ENCODE data around the gene CDR2L. TPM values are rescaled to one million over a fixed set of nuclear protein-coding genes. Genes with fewer than 3 reads are reported as not detected.
A peak's percentile ranks its signal among the peaks of the same experiment; 100 is the strongest.
"Not testable (repeated sequence)": the region's sequence is repeated elsewhere in the genome, so short reads cannot be mapped to it uniquely, and the experiment has no call there.

Gene CDR2L
- polyA plus RNA-seq, 4 donors, result 8.2 to 12.0 (median 10.0) TPM

DNA sequence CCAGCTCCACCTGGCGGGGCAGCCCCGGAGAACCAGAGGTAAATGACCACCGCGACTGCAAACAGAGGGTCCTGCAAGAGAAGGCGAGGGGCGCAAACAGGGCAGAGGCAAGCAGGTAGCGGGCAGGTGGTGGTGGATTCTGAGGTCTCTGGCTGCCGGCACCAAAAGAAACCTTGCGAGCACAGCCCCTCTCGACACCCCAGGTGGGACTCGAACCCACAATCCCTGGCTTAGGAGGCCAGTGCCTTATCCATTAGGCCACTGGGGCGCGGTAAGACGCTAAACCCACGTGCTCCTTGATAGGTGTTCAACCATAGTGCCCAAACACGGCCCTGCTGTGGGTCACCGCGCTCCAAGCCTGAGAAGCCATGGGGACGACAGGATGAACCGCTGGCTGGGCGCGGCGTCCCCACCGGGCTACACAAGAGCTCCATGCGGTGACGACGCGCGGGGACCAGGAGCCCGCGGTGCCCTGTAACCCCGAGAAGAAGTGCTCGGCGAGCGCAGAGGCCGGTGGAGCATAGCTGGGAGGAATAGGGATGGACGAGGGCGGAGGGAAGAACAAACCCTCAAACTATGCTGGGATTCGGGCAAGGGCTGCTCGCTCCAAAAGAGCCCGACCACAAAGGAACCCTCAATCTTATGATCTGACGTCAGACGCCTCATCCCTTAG lies 46.9 kb downstream of the CDR2L start:
- DNase-seq (ENCODE audit: low read depth in 4 of 4, low spot score in 2 of 4), result peak in 3 of 4 donors; percentile 73 to 89 (median 76)

DNA sequence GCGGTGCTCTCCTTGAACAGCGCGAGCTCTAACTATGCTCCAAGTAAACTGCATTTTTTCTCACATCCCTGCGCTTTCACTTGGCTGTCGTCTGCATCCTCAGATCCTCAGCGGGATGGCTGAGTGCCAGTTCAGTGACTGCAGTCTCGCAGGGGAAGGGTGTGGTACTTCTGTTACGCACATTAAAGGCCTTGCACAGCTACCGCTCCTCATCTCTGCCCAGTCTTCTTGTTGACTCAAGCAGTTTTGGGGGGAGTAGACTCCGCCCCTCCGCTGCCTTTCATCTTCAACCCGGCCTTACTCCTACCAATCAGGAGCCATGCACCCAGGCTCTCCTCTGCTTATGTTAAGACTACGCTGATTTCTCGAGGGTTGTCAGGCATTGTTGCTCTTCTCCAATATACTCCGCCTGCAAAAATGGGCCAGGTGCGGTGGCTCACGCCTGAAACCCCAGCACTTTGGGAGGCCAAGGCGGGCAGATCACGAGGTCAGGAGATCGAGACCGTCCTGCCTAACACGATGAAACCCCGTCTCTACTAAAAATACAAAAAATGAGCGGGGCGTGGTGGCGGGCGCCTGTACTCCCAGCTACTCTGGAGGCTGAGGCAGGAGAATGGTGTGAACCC lies 49.3 kb downstream of the CDR2L start:
- DNase-seq (ENCODE audit: low read depth in 4 of 4, low spot score in 2 of 4), result no peak

DNA sequence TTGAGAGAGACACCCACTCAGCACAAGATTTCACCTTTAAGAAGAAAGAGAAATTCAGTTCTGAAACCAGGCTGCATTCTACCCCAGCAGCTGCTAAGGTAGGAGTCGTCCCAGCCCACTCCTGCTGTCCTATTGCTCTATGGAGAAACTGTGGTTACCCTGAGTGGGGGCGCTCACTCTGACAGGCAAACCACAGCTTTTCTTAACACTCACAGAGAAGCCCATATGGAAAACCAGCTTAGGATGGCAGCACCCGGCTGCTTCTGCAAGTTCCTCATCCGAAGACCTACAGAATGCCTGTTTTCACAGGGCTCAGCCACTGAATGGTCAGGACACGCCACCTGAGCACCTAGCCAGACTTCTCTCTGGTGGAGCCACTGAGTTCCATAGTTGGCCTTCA lies 51.8 kb downstream of the CDR2L start:
- no peak for DNase-seq (ENCODE audit: low read depth in 4 of 4, low spot score in 2 of 4)

DNA sequence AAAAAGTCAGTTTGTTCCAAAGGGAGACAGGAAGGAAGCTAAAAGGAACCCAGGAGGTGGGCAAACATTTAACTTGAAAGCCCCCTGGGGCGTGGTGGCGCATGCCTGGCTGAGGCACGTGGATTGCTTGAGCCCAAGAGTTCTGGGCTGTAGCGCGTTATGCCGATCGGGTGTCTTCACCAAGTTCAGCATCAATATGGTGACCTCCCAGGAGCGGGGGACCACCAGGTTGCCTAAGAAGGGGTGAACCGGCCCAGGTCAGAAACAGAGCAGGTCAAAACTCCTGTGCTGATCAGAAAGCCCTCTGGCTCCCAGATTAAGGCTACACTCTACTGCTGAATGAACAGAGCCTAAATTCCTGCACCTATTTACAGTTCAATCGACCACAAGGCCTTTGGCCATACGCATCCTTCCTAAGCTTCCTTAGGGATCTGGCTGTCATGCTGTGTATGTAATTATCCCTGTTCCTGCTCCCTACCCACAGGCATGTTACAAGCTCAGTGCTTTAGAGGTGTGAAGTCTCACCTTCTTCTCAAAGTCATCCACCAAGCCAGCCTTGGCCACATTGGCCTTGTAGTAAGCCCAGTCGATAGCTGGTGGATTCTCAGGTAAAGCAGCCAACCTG lies 54.3 kb downstream of the CDR2L start:
- DNase-seq (ENCODE audit: low read depth in 4 of 4, low spot score in 2 of 4), result no peak

DNA sequence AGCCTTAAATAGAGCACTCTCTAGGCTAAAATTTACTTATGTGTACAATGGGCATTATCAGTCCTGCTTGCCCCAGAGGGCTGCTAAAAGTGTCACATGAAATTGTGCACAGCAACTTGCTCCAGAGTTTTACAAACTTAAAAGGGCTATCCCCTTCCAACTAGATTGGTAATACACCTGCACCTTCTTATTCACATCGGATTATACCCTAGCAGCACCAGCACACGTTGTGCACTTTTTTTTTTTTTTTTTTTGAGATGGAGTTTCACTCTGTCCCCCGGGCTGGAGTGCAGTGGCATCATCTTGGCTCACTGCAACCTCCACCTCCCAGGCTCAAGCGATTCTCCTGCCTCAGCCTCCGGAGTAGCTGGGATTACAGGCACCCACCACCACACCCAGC lies 56.4 kb downstream of the CDR2L start:
- not testable (repeated sequence) for DNase-seq (ENCODE audit: low read depth in 4 of 4, low spot score in 2 of 4)

DNA sequence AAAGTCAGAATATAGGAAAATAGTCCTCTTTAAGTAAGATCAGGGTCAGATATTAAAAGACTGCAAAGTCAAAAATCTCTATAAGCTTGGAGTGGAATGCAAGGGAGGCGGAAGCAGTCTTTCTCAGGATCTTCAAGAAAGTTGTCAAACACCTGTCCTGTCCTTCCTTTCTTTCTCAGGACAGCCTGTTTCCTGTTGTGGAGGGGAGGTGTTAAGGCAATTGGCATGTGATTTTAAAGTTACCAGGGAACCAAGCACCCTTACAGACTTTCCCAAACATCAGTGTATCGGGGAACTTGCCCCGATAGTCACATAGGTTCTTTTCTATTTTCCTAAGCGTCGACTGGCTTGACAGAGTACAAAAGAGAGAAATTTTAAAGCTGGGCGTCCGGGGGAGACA lies 57.3 kb downstream of the CDR2L start:
- DNase-seq (ENCODE audit: low read depth in 4 of 4, low spot score in 2 of 4), result no peak

DNA sequence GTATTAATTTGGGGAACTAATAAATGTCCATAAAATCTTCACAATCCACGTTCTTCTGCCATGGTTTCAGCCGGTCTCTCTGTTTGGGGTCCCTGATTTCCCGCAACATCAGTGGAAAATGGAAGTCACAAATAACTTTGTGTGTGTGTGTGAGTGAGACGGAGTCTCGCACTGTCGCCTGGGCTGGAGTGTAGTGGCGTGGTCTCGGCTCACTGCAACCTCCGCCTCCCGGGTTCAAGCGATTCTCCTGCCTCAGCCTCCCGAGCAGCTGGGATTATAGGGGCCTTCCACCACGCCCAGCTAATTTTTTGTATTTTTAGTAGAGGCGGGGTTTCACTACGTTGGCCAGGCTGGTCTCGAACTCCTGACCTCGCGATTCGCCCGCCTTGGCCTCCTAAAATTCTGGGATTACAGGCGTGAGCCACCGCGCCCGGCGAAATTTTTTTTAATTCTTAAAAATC lies 58.5 kb downstream of the CDR2L start:
- not testable (repeated sequence) for DNase-seq (ENCODE audit: low read depth in 4 of 4, low spot score in 2 of 4)

DNA sequence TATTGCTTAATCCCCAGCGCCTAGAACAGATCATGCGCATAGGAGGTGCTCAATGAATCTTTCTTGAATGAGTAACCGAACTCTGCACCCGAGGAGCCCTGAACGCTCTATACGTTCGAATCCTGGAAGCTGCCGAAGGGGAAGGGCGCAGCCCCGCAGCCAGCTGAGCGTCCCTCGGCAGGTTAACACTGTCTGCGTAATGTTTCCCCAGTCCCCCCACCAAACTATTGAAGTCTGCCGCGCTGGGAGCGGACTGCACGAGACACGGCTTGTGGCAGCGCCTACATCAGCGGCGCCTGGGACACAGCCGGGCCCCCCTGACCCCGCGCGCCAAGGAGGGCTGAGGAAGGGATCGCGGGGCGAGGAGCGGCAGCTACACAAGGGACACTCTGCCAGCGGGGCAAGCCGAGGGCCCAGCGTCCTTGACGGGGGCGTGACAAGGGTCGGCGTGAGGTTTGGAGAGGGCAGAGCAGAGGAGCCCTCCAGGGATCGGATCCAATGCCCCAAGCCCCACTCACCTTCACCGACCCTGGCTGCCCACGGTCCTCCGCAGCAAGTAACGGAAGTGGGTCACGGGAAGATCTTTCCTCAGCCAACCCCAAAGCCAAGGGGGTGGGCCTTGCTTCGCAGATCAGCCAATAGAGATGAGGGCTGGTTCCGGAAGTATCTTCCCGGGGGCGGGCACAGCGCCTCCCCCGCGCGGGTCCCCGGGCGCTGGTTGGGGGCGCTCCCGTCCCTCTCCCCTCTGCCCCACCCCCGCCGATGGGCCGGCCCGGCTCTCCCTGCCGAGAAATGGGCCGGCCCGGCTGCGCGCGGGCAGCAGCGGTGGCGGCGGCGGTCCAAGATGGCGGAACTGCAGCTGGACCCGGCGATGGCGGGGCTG lies 59.2 kb downstream of the CDR2L start, which contains the start of the genes ATP5PD and KCTD2:
Gene ATP5PD (minus strand): TSS at position 563 of the 883 bp plus-strand sequence. CDS start 4,319 bp downstream, outside the sequence.
Gene KCTD2 (plus strand): TSS at position 819 of the 883 bp plus-strand sequence. CDS start 26 bp downstream, at position 845.
- DNase-seq (ENCODE audit: low read depth in 4 of 4, low spot score in 2 of 4), result peak; percentile 82 to 93 (median 90)

DNA sequence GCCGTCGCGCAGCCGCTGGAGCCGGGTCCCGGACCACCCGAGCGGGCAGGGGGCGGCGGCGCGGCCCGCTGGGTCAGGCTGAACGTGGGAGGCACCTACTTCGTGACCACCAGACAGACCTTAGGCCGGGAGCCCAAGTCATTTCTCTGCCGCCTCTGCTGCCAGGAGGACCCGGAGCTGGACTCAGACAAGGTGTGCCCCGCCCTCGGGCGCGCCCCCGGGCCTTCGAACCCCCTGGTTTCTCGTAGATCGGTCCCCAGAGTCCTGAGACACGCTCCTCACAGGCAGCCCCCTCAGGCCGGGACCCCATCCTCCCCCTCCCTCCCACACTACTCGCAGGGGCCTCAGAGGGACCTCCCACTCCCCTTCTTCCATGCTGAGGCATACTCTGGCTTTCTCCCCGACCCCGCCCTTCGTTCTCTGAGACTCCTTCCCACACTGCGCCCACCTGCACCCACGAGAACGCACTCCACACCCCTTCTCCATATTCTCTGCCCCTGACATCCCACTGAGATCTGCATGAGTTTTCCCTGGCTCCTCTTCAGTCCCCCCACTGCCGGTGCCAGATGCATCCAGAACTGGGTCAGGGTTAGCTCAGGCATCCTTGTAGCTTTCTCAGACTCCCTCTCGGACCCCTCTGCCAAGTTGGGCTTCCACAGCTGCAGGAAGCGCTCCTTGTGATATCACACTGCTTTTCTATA lies 60.1 kb downstream of the CDR2L start:
- no peak for DNase-seq (ENCODE audit: low read depth in 4 of 4, low spot score in 2 of 4)

DNA sequence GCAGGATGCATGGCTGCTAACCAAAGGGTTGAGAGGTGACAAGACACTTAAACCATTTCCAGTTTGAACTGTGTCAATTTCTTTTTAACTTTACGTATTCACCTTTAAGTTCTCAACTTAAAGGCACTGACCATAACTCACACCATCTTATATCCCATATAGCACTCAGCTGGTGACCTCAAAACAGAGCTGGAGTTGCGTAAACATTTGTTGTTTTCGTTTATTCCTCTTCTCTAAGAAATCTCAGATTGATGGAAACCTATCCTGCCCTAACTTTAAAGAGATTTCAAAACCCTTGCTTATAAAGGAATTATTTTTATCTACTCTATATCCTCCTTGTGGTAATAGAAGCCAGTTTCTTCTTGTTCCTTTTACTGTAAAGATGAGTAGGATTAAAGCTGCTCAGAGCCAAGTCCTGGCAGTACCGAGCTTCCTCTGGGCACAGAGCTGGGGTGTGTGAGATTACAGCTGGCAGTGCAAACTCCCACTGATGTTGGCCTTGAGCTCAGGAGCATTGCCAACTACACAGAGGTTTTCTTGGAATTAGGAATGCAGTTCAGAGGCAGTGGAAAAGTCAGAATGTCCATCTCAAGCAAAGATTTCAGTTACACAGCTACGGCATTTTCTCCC lies 60.9 kb downstream of the CDR2L start:
- no peak for DNase-seq (ENCODE audit: low read depth in 4 of 4, low spot score in 2 of 4)

DNA sequence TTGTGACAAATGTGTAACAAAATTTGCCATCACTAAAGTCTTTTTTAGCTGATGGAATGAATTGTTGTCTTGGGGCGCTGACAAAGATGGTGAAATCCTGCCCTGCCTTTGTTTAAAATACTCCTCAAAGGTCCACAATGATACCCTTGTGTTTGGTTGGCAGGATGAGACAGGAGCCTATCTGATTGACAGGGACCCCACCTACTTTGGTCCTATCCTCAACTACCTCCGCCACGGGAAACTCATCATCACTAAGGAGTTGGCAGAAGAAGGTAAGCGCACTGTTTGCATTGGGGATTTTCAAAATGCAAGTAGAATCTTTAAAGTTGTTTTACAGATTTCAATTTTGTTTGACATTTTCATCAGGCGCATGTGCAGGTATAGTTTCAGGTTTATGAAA lies 61.6 kb downstream of the CDR2L start:
- DNase-seq (ENCODE audit: low read depth in 4 of 4, low spot score in 2 of 4), result no peak

DNA sequence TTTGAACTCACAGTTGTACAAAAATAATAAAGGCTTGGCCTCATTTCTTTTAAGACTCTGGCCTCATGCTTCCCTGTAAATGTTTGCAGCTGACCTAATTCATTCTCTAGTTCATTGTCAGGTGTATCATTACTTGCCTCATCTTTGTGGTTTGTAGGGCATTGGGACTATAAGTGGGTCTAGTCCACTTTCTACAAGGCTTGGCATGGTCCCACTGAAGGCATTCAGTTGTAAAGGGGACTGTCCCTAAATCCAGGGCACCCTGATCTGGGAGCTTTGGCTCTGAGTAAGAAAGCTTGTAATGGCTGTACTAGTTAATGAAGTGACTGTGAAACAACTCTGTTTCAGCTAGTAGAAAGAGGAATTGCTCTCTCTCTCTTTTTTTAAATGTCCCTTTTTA lies 62.3 kb downstream of the CDR2L start:
- no peak for DNase-seq (ENCODE audit: low read depth in 4 of 4, low spot score in 2 of 4)

DNA sequence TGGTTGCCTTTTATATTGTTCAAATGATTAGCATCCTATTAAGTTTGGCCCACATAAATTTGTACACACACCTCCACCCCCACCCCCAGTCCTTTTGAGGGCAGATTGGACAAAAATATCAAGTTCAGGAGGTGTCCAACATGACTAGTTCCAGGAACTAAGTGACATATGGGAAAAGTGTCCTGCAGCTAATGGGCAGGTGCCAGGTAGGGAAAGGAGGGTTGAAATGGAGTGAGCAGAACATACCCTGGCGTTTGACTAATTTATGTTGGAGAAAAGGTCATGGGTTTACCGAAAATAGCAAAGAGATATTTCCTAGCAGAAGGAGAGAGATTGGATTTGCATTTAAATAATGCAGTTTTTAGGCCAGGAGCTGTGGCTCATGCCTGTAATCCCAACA lies 64.5 kb downstream of the CDR2L start:
- DNase-seq (ENCODE audit: low read depth in 4 of 4, low spot score in 2 of 4), result no peak

Other genes with a start within 250 kb of the CDR2L start
- 100 to 1,000 TPM; 153 to 188 (median 177) TPM for gene NHERF1, start 239.0 kb upstream of the CDR2L start, polyA plus RNA-seq (ENCODE audit: insufficient read length in 4 of 4)
- gene NAT9, start 211.3 kb upstream of the CDR2L start, polyA plus RNA-seq (ENCODE audit: insufficient read length in 4 of 4), result 10 to 100 TPM; 38.9 to 55.6 (median 47.7) TPM
- gene GRIN2C, start 127.7 kb upstream of the CDR2L start, polyA plus RNA-seq (ENCODE audit: insufficient read length in 4 of 4), result under 1 TPM; 0.17 to 0.35 (median 0.21) TPM
- 10 to 100 TPM in 1 of 4 donors, 1 to 10 TPM in 3; 4.1 to 11.6 (median 9.2) TPM for gene FDXR, start 114.6 kb upstream of the CDR2L start, polyA plus RNA-seq (ENCODE audit: insufficient read length in 4 of 4)
- gene FADS6, start 94.0 kb upstream of the CDR2L start, polyA plus RNA-seq (ENCODE audit: insufficient read length in 4 of 4), result under 1 TPM; 0.38 to 0.52 (median 0.47) TPM
- under 1 TPM; 0.44 to 0.90 (median 0.75) TPM for gene USH1G, start 64.4 kb upstream of the CDR2L start, polyA plus RNA-seq (ENCODE audit: insufficient read length in 4 of 4)
- gene OTOP2, start 63.4 kb upstream of the CDR2L start, polyA plus RNA-seq (ENCODE audit: insufficient read length in 4 of 4), result not detected
- not detected for gene OTOP3, start 51.7 kb upstream of the CDR2L start, polyA plus RNA-seq (ENCODE audit: insufficient read length in 4 of 4)
- 10 to 100 TPM; 11.6 to 19.1 (median 13.5) TPM for gene HID1, start 14.9 kb upstream of the CDR2L start, polyA plus RNA-seq (ENCODE audit: insufficient read length in 4 of 4)
- 10 to 100 TPM; 26.8 to 29.3 (median 27.7) TPM for gene MRPL58, start 25.0 kb downstream of the CDR2L start, polyA plus RNA-seq (ENCODE audit: insufficient read length in 4 of 4)
- 100 to 1,000 TPM; 281 to 356 (median 320) TPM for gene ATP5PD, start 59.3 kb downstream of the CDR2L start, polyA plus RNA-seq (ENCODE audit: insufficient read length in 4 of 4)
- 10 to 100 TPM; 29.7 to 34.6 (median 33.9) TPM for gene KCTD2, start 59.6 kb downstream of the CDR2L start, polyA plus RNA-seq (ENCODE audit: insufficient read length in 4 of 4)
- gene SLC16A5, start 100.3 kb downstream of the CDR2L start, polyA plus RNA-seq (ENCODE audit: insufficient read length in 4 of 4), result 10 to 100 TPM; 23.6 to 45.3 (median 33.4) TPM
- 10 to 100 TPM; 16.6 to 21.5 (median 17.4) TPM for gene ARMC7, start 122.3 kb downstream of the CDR2L start, polyA plus RNA-seq (ENCODE audit: insufficient read length in 4 of 4)
- gene NT5C, start 144.1 kb downstream of the CDR2L start, polyA plus RNA-seq (ENCODE audit: insufficient read length in 4 of 4), result 10 to 100 TPM; 44.7 to 71.4 (median 61.9) TPM
- gene JPT1, start 166.9 kb downstream of the CDR2L start, polyA plus RNA-seq (ENCODE audit: insufficient read length in 4 of 4), result 100 to 1,000 TPM in 2 of 4 donors, 10 to 100 TPM in 2; 85.8 to 108 (median 93.7) TPM
- gene SUMO2, start 195.3 kb downstream of the CDR2L start, polyA plus RNA-seq (ENCODE audit: insufficient read length in 4 of 4), result 100 to 1,000 TPM; 626 to 750 (median 696) TPM
- gene NUP85, start 218.0 kb downstream of the CDR2L start, polyA plus RNA-seq (ENCODE audit: insufficient read length in 4 of 4), result 10 to 100 TPM; 58.8 to 78.9 (median 66.6) TPM